WTC11 (cell line): ENCODE results near the gene SLC23A1. TPM values are rescaled to one million over a fixed set of nuclear protein-coding genes. Genes with fewer than 3 reads are reported as not detected.
A peak's percentile ranks its signal among the peaks of the same experiment; 100 is the strongest.

Experiments
- ATAC-seq: fragments of 200-7000 bp; cut with Tn5 transposase; 2 replicates; pipeline ENCODE4 v1.10.0; 2021; ENCODE audit warnings: mild to moderate bottlenecking, moderate library complexity
- CTCF ChIA-PET: fragments of 300-600 bp; sonication (Branson Sonifier 250); formaldehyde crosslinking; loops from one replicate; lab custom pipeline; 2021; ENCODE audit warnings: antibody characterized with exemption; lab: Charles Lee
- POLR2A ChIA-PET: fragments of 350-600 bp; sonication (Branson Sonifier 250); formaldehyde crosslinking; loops from one replicate; lab custom pipeline; 2021; ENCODE audit warnings: antibody characterized with exemption; lab: Charles Lee
- DNase-seq: peaks from one replicate; pipeline ENCODE4 v3.0.0; 2021; ENCODE audit warnings: low spot score
- H3K27ac Mint-ChIP-seq: 2 replicates; pipeline ENCODE4 v1.8.0; 2021; ENCODE audit warnings: mixed read lengths
- H3K27me3 Mint-ChIP-seq: 2 replicates; pipeline ENCODE4 v1.8.0; 2021; ENCODE audit warnings: low read depth, mild to moderate bottlenecking, moderate library complexity, mixed read lengths
- H3K36me3 Mint-ChIP-seq: 2 replicates; pipeline ENCODE4 v1.8.0; 2021; ENCODE audit warnings: mixed read lengths
- H3K4me1 Mint-ChIP-seq: 2 replicates; pipeline ENCODE4 v1.8.0; 2022; ENCODE audit warnings: mixed read lengths
- H3K4me3 Mint-ChIP-seq: 2 replicates; pipeline ENCODE4 v1.8.0; 2021; ENCODE audit warnings: mild to moderate bottlenecking, moderate library complexity, mixed read lengths
- H3K9me3 Mint-ChIP-seq: 2 replicates; pipeline ENCODE4 v1.8.0; 2021; ENCODE audit warnings: mixed read lengths
- ATF2 ChIP-seq: sonication (generic); formaldehyde crosslinking; IDR thresholded peaks from 2 replicates; pipeline ENCODE4 v1.8.1; 2022; ENCODE audit warnings: low read depth, missing genetic modification reagents, borderline replicate concordance
- CDX4 ChIP-seq: fragments of 250-450 bp; sonication (Bioruptor Pico); IDR thresholded peaks from 2 replicates; pipeline ENCODE4 v1.9.0; 2021; ENCODE audit warnings: moderate library complexity, mild to moderate bottlenecking, inconsistent platforms, borderline replicate concordance
- E2F1 ChIP-seq: sonication (generic); formaldehyde crosslinking; IDR thresholded peaks from 2 replicates; pipeline ENCODE4 v1.8.0; 2022; ENCODE audit warnings: mild to moderate bottlenecking, missing genetic modification reagents
- E2F5 ChIP-seq: sonication (generic); formaldehyde crosslinking; IDR thresholded peaks from 2 replicates; pipeline ENCODE4 v1.8.1; 2022; ENCODE audit warnings: mild to moderate bottlenecking, moderate library complexity, missing genetic modification reagents
- ESRRA ChIP-seq: sonication (generic); formaldehyde crosslinking; IDR thresholded peaks from 2 replicates; pipeline ENCODE4 v1.8.1; 2022; ENCODE audit warnings: mild to moderate bottlenecking, missing genetic modification reagents, borderline replicate concordance
- ETV6 ChIP-seq: sonication (generic); formaldehyde crosslinking; IDR thresholded peaks from 2 replicates; pipeline ENCODE4 v1.8.1; 2022; ENCODE audit warnings: mild to moderate bottlenecking, missing genetic modification reagents
- GTF2I ChIP-seq: fragments of 250-450 bp; sonication (Bioruptor Pico); conservative IDR thresholded peaks from 2 replicates; pipeline ENCODE4 v1.4.0; 2021; ENCODE audit warnings: mild to moderate bottlenecking
- IRF2 ChIP-seq: sonication (generic); formaldehyde crosslinking; IDR thresholded peaks from 2 replicates; pipeline ENCODE4 v1.8.0; 2022; ENCODE audit warnings: low read depth, missing genetic modification reagents, borderline replicate concordance
- KAT7 ChIP-seq: sonication (generic); formaldehyde crosslinking; IDR thresholded peaks from 2 replicates; pipeline ENCODE4 v1.8.1; 2023; ENCODE audit warnings: missing genetic modification reagents, mild to moderate bottlenecking, borderline replicate concordance
- TEAD1 ChIP-seq: sonication (generic); formaldehyde crosslinking; IDR thresholded peaks from 2 replicates; pipeline ENCODE4 v1.8.0; 2022; ENCODE audit warnings: mild to moderate bottlenecking, missing genetic modification reagents
- TEAD4 ChIP-seq: sonication (generic); formaldehyde crosslinking; IDR thresholded peaks from 2 replicates; pipeline ENCODE4 v1.8.0; 2022; ENCODE audit warnings: mild to moderate bottlenecking, missing genetic modification reagents
- ZBTB21 ChIP-seq: sonication (generic); formaldehyde crosslinking; IDR thresholded peaks from 2 replicates; pipeline ENCODE4 v1.8.1; 2023; ENCODE audit warnings: mild to moderate bottlenecking, missing genetic modification reagents, borderline replicate concordance
- ZNF416 ChIP-seq: fragments of 250-450 bp; sonication (Bioruptor Pico); IDR thresholded peaks from 2 replicates; pipeline ENCODE4 v1.9.0; 2021; ENCODE audit warnings: mild to moderate bottlenecking, inconsistent platforms
- total RNA-seq: library from RNA; stranded (reverse); gene quantifications from 3 replicates; pipeline ENCODE4 v1.2.3, GENCODE V29; 2021
- TF ChIP-seq, protein P1 (sequence below): sonication (generic); formaldehyde crosslinking; IDR thresholded peaks from 2 replicates; pipeline ENCODE4 v1.8.0; 2023; ENCODE audit warnings: mild to moderate bottlenecking, missing genetic modification reagents
- TF ChIP-seq, protein P2 (sequence below): fragments of 250-450 bp; sonication (Bioruptor Pico); IDR thresholded peaks from 2 replicates; pipeline ENCODE4 v1.9.0; 2021; ENCODE audit warnings: mild to moderate bottlenecking, borderline replicate concordance
- TF ChIP-seq, protein P3 (sequence below): sonication (generic); formaldehyde crosslinking; IDR thresholded peaks from 2 replicates; pipeline ENCODE4 v1.8.1; 2022; ENCODE audit warnings: mild to moderate bottlenecking, missing genetic modification reagents, moderate library complexity, borderline replicate concordance

The SLC23A1 gene
- total RNA-seq, 1 experiment from 2014 or later: not detected

DNA sequence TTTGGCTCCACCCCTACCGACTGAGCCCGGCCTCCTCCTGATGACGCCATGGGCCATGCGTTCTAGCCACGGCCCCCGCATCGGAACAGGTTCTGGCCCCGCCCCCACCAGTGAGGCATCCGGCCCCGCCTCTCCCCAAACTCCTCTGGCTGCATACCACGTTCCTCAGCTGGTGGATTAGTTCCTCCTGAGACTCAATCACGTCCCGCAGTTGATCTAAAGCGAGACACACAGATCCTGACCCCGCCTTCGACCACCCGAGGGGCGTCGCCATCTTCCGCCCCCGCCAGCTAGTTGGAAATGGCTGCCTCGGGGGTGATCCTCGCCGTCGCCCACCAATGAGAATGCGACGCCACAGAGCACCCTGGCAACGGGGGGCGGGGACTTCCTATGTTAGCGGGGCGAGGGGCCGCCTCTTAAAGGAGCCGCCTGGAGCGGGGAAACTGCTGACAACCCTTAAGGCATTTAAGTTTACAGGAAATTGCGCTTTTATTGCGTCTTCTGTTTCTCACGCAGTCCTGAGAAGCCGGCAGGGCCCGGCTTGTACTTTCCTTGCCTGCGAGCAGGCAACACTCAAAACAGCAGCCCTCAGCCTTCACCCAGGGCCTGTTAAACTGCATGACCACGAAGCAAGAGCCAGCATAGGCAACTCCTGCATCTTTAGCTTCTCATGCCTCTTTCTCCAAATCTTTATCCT is 20.8 kb upstream of the SLC23A1 start, which contains the start of gene SPATA24 (continued):
- TF ChIP-seq E2F5 (CRISPR knock-in tag) (no peak), ETV6 (CRISPR knock-in tag) (peak; percentile 81), ATF2 (CRISPR knock-in tag) (no peak)
- TF ChIP-seq, protein P1, sequence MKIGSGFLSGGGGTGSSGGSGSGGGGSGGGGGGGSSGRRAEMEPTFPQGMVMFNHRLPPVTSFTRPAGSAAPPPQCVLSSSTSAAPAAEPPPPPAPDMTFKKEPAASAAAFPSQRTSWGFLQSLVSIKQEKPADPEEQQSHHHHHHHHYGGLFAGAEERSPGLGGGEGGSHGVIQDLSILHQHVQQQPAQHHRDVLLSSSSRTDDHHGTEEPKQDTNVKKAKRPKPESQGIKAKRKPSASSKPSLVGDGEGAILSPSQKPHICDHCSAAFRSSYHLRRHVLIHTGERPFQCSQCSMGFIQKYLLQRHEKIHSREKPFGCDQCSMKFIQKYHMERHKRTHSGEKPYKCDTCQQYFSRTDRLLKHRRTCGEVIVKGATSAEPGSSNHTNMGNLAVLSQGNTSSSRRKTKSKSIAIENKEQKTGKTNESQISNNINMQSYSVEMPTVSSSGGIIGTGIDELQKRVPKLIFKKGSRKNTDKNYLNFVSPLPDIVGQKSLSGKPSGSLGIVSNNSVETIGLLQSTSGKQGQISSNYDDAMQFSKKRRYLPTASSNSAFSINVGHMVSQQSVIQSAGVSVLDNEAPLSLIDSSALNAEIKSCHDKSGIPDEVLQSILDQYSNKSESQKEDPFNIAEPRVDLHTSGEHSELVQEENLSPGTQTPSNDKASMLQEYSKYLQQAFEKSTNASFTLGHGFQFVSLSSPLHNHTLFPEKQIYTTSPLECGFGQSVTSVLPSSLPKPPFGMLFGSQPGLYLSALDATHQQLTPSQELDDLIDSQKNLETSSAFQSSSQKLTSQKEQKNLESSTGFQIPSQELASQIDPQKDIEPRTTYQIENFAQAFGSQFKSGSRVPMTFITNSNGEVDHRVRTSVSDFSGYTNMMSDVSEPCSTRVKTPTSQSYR (CRISPR knock-in tag): no peak

GRCh38 chr5:139403418-139403786 is 20.3 kb upstream of the SLC23A1 start:
- DNase-seq (no peak), ATAC-seq (no peak)
- ChIA-PET CTCF (interaction anchor here (0.9 to 3.4 kb wide), 12 partner anchors 11 to 372 kb away, joined by 3 to 31 read pairs (median 4); partner anchors contain the start of genes CXXC5, DNAJC18, PROB1 and SLC23A1), POLR2A (interaction anchor here (1.0 to 1.5 kb wide), 4 partner anchors 8 to 130 kb away, joined by 3 to 4 read pairs (median 4); partner anchors contain the start of genes DNAJC18, PAIP2 and PROB1)
- Mint-ChIP-seq H3K4me3 (peak overlapping the region; percentile 94), H3K27me3 (no peaks in the 10 kb centered on the region), H3K27ac (peak overlapping the region; percentile 100), H3K4me1 (peaks cover 16% of the 10 kb centered on the region), H3K9me3 (no peaks in the 10 kb centered on the region), H3K36me3 (peaks cover 12% of the 10 kb centered on the region)
- TF ChIP-seq ZBTB21 (CRISPR knock-in tag): no peak
- no peak for TF ChIP-seq KAT7
- TF ChIP-seq ZNF416 (CRISPR knock-in tag): no peak
- no peak for TF ChIP-seq CDX4 (CRISPR knock-in tag)
- TF ChIP-seq IRF2 (CRISPR knock-in tag): no peak
- no peak for TF ChIP-seq TEAD4 (CRISPR knock-in tag)
- no peak for TF ChIP-seq TEAD1
- TF ChIP-seq, protein P2, sequence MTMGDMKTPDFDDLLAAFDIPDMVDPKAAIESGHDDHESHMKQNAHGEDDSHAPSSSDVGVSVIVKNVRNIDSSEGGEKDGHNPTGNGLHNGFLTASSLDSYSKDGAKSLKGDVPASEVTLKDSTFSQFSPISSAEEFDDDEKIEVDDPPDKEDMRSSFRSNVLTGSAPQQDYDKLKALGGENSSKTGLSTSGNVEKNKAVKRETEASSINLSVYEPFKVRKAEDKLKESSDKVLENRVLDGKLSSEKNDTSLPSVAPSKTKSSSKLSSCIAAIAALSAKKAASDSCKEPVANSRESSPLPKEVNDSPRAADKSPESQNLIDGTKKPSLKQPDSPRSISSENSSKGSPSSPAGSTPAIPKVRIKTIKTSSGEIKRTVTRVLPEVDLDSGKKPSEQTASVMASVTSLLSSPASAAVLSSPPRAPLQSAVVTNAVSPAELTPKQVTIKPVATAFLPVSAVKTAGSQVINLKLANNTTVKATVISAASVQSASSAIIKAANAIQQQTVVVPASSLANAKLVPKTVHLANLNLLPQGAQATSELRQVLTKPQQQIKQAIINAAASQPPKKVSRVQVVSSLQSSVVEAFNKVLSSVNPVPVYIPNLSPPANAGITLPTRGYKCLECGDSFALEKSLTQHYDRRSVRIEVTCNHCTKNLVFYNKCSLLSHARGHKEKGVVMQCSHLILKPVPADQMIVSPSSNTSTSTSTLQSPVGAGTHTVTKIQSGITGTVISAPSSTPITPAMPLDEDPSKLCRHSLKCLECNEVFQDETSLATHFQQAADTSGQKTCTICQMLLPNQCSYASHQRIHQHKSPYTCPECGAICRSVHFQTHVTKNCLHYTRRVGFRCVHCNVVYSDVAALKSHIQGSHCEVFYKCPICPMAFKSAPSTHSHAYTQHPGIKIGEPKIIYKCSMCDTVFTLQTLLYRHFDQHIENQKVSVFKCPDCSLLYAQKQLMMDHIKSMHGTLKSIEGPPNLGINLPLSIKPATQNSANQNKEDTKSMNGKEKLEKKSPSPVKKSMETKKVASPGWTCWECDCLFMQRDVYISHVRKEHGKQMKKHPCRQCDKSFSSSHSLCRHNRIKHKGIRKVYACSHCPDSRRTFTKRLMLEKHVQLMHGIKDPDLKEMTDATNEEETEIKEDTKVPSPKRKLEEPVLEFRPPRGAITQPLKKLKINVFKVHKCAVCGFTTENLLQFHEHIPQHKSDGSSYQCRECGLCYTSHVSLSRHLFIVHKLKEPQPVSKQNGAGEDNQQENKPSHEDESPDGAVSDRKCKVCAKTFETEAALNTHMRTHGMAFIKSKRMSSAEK (CRISPR knock-in tag): no peak
- TF ChIP-seq, protein P3, sequence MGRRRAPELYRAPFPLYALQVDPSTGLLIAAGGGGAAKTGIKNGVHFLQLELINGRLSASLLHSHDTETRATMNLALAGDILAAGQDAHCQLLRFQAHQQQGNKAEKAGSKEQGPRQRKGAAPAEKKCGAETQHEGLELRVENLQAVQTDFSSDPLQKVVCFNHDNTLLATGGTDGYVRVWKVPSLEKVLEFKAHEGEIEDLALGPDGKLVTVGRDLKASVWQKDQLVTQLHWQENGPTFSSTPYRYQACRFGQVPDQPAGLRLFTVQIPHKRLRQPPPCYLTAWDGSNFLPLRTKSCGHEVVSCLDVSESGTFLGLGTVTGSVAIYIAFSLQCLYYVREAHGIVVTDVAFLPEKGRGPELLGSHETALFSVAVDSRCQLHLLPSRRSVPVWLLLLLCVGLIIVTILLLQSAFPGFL (CRISPR knock-in tag): no peak
- TF ChIP-seq ATF2 (CRISPR knock-in tag): no peak
- TF ChIP-seq E2F1 (CRISPR knock-in tag): no peak
- TF ChIP-seq, protein P1 (CRISPR knock-in tag): no peak
- TF ChIP-seq ESRRA (CRISPR knock-in tag): no peak
- no peak for TF ChIP-seq GTF2I
